ENCODE measurements around the gene DCAF7.

Gene DCAF7

GRCh38 chr17:63624531-63624880, 74.2 kb downstream of the DCAF7 start:
- no peak for DNase-seq (ENCODE audit: low spot score)
- FAIRE-seq = no peak

GRCh38 chr17:63626551-63627180, 76.4 kb downstream of the DCAF7 start:
- FAIRE-seq (no peak), DNase-seq (ENCODE audit: low spot score) (no peak)

DNA sequence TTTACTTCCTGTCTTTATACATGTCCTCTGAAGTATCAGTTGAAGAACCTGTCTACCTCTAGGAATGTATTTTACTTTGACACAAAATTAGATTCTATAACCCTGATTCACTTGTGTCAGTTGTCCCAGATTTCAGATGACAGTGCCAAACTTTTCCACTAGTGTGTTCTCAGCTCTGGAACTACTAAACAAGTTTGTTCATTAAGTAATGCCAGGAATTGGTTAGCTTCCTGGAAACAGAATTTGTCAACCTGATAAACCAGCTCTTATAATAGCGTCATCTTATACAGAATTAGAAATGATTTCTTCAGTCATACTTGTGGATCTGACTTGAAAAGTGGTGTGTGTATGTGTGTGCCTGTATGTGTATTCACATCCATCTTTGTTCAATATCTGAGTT, 79.3 kb downstream of the DCAF7 start:
- no peak for FAIRE-seq
- no peak for DNase-seq (ENCODE audit: low spot score)

DNA sequence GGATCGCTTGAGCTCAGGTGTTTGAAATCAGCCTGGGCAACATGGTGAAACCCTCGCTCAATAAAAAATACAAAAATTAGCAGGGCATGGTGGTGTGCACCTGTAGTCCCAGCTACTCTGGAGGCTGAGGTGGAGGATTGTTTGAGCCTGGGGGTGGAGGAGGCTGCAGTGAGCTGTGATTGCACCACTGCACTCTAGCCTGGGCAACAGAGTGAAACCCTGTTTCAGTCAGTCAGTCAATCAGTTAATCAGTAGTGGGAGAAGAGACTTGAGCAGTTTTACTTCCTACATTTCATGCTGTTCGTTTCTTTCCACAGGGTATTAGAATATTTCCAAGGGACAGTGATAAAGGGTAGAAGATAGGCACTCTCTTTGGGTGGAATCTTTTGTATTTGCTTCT, 80.8 kb downstream of the DCAF7 start:
- DNase-seq (ENCODE audit: low spot score) (no peak), FAIRE-seq (no peak)

DNA sequence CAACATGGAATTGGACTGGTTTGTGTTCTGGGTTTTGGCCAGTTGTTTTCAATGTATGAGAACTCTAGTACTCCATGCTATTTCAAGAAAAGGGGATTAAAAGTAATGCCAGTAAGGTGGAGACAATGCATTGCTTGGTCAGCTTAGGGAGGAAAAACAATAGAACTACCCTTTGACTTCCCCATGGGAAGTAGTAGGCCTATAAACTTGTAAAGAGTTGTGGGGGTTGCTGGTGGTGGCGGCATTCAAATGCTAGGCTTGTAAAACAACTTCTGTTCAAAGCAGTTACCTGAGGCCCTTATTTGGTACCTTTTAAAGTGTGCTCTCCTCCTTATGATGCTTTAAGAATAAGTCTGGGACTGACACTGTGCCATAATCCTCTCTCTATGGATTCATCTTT, 81.3 kb downstream of the DCAF7 start:
- FAIRE-seq = no peak
- DNase-seq (ENCODE audit: low spot score) = no peak

DNA sequence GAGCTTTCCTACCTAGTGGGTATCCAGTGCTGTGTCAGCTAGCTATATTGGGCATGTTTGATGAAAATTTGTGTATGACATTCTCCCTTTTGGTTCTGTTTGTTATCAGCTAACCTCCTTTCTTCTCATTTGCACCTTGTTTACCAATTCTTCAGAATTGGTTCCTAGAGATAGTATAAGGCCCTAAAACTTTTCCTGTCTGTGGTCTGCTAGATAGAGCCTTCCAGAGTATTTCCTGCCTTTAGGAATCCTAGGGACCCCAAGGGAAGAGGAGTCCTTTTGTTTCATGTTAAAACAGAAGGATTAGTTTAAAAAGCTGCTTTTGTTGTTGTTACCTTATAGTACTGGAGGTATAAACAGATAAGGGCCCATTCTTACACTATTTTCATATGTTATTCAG, 83.5 kb downstream of the DCAF7 start:
- DNase-seq (ENCODE audit: low spot score) = no peak

DNA sequence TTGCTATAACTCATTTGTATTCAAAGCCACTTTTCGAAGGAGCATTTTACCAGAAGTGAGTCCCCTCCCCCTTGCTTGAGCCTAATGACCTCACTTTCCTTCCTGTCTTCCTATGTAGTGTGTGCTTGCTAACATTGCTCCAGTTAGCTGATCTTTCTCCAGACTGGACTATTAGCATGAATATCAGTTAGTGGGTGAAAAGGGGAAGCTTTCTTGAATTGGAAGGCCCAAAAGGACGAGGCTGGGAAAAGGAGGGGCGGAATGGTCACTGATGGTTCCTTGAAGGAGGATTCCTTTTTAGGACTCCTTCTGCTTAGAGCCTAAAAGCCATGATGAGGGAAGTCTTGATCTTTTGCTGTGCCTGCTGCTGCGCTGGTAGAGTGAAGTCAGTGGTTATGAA, 83.9 kb downstream of the DCAF7 start:
- DNase-seq (ENCODE audit: low spot score) = no peak
- FAIRE-seq = no peak

More for the DNA sequence above, 83.5 kb downstream of the DCAF7 start:
- FAIRE-seq = no peak

- FAIRE-seq (no peak), DNase-seq (ENCODE audit: low spot score) (no peak)
These were observed 84.5 kb downstream of the DCAF7 start for GRCh38 chr17:63634816-63635215.

- DNase-seq (ENCODE audit: low spot score) (no peak), FAIRE-seq (no peak)
These were observed 85.0 kb downstream of the DCAF7 start for GRCh38 chr17:63635290-63635689.

GRCh38 chr17:63635787-63636186, 85.5 kb downstream of the DCAF7 start:
- no peak for FAIRE-seq
- DNase-seq (ENCODE audit: low spot score) = no peak

DNA sequence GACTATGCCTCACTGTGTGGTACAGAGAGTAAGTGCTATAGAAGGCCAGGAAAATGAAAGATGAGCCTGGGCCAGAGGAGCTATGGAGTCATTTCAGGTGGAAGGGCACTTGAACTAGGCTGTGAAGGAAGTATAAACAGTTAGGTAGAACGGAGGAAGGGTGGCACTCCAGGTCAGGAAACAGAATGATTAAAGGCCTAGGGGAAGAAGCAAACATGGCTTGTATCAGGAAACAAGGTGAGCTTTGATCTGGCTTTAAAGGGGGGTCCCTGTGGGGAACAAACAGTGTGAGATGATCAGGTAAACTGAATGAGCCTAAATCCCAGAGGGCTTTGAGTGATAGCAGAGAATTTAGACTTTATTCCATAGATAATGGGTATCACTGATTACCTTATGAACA, 88.8 kb downstream of the DCAF7 start:
- no peak for FAIRE-seq
- no peak for DNase-seq (ENCODE audit: low spot score)

DNA sequence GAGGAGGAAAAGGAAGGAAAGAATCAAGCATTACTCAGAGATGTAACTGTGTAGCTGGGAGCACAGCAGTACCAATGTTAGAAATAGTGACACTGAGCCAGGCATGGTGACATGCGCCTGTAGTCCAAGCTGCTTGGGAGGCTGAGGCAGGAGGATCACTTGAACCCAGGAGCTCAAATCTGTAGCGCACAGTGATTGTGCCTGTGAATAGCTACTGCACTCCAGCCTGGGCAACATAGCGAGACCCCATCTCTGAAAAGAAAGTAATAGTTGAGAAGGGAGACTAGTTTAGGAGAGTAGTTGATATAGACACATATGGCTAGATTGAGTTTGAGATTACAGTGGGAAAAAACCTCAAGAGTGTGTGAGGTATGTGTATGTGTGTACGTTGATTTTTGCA, 89.8 kb downstream of the DCAF7 start:
- FAIRE-seq (no peak), DNase-seq (ENCODE audit: low spot score) (no peak)

GRCh38 chr17:63641692-63642448, 91.6 kb downstream of the DCAF7 start:
- DNase-seq (ENCODE audit: low spot score) = no peak
- no peak for FAIRE-seq

All from urothelium cell line (cell line).